GM19099 (cell line): Measurements from ENCODE around the gene EPHA2.

Source experiments
- POLR2A ChIP-seq: IDR thresholded peaks from 3 replicates; pipeline ENCODE4 v1.6.1; 2011; ENCODE audit warnings: low read depth; ENCODE audit not compliant: insufficient read length; ENCODE audit errors: extremely low read depth

EPHA2 gene

DNA sequence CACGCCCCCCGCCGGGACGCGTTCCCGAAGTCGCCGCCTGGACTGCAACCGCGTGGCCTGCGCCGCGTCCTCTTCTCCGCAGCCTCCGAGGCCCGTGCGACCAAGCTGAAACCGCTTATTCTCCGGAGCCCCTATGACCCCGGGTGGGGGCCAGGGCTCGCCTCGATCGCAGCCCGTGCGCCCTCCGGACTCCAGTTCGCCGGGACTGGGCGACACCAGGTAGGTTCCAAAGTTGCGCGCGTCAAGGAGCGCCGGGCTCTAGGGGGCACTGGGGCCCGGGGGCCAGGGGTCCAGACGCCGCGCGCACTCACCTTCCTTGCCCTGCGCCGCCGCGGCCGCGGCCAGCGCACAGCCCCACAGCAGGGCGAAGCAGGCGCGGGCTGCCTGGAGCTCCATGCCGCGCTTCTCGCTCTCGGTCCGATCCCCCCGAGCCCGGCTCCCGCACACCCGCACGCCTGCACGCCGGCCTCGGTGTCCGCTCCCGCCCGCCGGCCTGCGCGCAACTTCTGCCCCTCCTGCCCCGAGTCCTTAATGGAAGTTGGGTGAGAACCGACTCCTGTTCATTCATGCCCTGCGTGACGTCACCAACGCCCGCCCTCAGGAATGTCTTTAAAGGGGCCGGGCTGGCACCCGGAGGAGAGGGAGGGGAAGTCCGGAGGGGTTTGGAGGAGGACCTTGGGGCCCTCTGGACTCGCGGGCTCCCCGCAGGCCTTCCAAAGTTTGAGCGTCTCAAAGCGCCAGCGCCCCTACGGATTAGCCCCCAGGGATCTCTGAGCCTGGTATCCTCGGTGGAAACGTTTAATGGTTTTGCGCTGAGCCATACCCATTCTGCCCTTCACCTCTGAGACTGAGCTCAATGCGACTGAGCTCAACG lies at the start of gene EPHA2:
Gene EPHA2, minus strand, starts transcription at position 533 of the 874 bp plus-strand sequence. Its CDS starts 137 bp downstream, at position 396.
- TF ChIP-seq POLR2A: no peak

DNA sequence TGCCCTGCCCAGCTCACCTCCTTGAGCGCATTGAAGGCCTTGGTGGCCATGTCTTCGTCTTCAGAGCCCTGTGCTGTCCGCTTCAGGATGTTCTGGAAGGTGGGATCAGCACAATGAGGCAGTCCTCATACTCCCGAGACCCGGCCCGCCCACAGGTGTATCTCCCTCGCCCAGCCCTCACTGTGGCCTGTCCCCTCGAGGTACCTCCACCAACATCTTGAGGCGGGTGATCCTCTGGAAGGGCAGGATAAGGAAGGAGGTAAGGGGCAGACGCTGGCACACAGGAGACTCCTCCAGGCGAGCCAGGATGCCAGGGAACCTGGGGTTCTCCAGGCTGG lies 49.4 kb upstream of the EPHA2 start:
- no peak for TF ChIP-seq POLR2A

DNA sequence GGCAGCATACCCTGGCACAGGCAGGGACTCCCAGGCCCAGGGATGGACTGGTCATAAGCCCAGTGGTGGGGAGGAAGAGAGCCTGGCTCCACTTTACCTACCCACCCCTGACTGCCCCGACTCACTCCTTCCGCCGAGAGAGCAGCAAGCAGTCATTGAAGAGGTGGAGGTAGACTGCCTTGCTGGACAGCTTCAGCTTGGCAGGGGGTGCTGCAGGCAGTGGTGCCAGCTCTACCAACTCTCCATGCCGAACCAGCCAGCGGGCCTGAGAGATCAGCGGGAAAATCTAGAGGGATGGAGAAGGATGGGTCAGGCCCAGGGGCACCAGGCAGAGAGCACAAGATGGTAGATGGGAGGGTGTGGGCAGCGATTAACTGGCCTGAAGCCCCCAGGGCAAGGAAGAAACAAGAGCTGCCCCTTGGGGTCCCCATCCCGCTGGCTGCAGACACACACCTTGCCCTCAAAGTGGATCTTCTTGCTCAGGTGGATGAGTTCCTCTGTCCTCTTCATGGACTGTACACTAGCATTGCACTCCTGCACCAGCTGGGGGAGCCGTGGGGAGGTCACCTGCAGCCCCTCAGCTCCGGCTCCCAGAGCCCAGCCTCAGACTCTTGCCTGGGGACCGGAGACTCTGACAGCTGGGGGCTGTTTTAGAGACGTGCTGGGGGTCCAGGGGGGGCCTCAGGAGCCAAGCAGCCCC lies 48.9 kb upstream of the EPHA2 start:
- no peak for TF ChIP-seq POLR2A

- no peak for TF ChIP-seq POLR2A
Observed at GRCh38 chr1:16204216-16204615, 48.3 kb upstream of the EPHA2 start.

GRCh38 chr1:16203550-16203949 lies 47.7 kb upstream of the EPHA2 start:
- no peak for TF ChIP-seq POLR2A

DNA sequence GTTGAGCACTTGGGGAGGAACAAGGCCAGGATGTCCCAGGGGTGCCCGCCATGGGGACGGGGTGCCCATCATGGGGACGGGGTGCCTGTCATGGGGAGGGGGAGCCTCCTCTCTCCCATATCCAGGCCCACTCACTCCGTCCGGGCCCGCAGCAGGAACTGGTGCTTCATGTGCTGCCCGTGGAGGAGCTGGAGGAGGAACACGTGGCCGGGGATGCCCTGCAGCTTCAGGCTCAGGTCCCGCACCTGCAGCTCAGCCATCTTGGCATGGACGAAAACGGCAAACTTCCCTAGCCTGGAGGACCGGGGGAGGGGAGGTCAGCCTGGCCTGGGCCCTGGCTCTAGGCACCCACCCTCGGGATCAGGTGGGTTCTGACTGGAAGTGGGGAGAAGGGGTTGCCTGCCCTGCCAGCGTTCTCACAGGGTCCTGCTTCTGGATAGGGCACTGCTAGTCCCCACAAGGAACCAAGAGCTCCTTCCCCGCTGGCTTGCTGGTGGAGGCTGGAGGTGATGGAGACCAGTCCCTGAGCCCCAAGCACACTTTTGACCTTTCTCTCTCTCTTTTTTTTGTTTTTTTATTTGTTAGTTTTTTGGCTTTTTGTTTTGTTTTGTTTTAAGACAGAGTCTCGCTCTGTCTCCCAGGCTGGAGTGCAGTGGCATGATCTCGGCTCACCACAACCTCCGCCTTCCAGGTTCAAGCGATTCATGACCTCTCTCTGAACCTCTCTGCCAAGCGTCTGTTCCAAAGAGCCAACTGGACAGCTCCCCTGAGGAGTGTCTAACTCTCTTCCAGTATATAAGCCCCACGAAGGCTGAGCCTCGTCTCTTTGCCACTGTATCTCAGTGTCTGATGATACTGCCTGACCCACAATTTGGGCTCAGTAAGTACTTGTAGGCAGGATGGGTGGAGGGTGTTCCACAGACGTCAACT lies 46.7 kb upstream of the EPHA2 start:
- no peak for TF ChIP-seq POLR2A

DNA sequence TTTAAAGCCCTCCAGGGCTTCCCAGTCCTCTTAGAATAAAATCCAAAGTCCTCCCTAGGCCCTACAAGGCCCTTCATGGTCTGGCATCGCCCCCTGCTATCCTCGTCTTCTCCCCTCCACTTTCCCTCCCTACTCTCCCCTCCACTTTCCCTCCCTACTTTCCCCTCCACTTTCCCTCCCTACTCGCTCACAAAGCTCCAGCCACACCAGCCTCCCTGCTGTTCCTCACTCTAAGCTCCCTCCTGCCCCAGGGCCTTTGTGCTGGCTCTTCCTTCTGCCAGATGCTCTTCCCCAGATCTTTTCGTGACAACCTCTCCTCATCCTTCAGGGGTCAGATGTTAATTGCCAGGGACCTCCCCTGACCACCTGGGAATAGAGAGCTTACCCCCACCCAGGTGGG lies 43.8 kb upstream of the EPHA2 start:
- no peak for TF ChIP-seq POLR2A

DNA sequence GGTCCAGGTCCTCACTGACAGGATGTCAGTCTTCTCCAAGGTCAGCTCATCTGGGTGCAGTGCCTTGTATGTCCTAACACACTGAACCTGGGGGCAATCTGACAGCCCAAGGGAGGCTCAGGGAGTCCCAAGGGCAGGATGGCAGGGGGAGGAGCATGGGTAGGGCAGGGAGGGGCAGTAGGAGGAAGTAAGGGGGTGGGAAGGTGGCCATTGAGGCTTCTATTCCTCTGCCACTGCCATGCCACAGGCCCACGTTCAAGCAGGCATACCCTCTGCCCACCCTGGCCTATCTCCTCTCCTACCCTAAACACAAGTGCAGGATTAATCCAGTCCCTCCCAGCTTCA lies 43.3 kb upstream of the EPHA2 start:
- no peak for TF ChIP-seq POLR2A

DNA sequence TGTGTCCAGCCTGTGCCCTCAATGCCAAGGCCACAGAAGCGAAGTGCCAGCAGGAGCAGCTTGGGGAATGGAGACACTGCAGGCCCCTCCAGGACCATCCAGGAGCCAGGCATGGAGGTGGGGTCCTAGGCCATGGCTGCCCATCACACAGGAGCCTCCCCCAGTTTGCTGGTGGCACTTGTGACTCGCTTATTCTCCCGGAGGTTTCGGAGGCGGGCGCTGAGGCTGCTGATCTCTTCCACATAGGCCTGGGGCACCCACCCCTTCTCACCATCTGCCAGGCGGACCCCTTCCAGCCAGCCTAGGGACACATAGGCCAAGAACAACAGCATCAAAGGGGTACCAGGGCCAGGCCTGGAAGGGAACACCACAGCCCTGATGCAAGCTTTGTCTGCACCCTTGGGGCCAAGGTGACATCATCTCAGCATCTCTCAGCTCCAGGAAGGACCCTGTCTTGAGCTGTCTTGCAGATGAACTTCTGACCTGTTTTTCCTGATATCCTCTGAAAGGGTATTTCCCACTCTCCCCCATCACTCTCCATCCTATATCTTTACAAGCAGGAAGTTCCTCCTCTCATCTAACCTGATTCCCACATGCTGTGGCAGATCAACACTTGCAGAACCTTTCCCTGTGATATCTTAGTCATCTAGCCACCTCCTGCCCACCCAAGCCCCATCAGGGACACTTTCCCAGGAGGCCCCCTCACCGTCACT lies 42.7 kb upstream of the EPHA2 start:
- TF ChIP-seq POLR2A: no peak

DNA sequence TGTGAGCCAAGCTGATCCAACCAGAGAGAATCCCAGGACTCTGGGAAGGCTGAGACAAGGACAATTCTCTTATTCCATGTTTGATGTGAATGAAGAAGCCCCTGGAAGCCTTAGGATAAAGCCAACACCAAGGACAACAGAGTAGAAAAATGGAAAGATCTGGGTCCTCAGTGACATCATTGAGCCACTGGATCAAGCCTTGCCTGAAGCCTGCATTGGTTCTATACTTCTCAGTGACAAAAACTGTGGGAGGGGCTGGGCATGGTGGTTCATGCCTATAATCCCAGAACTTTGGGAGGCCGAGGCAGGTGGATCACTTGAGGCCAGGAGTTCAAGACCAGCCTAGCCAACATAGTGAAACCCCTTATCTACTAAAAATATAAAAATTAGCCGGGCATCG lies 41.0 kb upstream of the EPHA2 start:
- no peak for TF ChIP-seq POLR2A

- no peak for TF ChIP-seq POLR2A
Observed at GRCh38 chr1:16195518-16195905, 39.6 kb upstream of the EPHA2 start.

DNA sequence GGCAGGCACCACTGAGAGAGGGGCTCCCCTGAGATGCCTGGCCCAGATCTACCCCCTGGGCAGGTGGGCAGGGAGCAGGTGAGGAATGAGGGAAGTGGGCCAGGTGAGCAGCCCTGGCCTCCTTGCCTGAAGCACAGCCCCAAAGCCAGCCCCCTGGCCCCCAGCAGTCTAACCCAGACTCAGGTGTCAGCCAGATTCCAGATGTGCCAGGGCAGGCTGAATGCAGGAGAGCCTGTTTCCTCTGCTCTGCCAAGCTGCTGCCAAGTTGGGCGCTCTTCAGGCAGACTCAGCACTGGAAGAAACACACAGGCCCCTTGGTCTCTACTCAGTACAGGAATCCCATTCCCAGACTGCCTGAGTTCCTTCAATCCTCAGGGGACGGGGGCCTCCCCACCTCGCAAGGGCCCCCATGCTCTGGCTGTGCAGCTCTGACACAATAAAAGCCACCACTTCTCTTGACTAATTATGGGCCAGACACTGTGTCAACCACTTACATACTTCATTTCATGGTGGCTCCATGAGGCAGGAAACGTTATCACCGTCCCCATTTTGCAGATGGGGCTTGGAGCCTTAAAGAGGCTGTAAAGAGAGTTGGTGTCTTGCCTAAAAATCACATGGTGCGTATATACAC lies 36.2 kb upstream of the EPHA2 start:
- TF ChIP-seq POLR2A: no peak

DNA sequence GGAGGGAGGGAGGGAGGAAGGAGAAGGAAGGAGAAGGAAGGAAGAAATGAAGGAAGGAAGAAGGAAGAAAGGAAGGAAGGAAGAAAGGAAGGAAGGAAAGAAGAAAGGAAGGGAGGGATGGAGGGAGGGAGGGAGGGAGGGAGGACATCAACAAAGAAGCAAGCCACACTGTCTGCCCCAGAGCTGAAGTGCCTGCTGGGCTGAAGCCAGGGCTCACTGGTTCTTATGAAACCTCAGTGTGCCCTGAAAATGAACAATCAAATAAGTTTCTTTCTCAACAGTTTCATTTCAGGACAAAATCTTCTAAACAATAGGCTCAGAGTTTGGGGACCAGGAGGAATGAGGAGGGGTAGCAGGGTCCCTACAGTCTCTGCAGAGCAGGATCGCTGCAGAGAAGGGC lies 35.4 kb upstream of the EPHA2 start:
- no peak for TF ChIP-seq POLR2A

DNA sequence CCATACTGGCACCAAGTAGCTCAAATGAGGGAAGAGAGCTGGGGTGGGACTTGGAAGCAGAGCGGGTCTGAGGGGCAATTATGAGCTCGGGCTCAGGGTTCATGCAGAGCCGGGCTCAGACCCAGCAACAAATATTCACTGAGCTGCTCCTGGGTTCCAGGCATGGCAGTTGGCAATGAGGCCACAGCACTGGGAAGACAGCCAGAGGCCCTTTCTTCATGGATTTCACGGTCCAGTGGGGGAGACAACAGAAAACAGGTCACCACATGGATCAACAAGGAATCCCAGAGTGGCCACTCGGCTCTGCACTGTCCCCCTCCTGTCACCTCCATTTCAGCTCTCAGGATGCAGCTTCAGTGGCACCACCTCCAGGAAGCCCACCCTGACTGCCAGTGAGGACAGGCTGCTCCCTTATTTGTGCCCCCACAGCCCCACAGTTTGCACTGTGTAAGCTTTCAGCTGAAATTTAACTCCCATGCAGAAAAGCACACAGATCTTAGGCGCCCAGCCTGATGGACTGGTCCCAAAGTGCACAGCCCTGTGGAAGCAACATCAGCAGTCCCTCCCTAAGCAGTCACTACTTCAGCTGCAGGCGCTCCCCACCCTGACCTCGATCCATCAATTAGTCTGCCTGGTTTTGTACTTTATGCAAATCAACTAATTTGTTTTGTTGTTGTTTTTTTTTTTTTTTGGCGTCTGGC lies 34.2 kb upstream of the EPHA2 start:
- no peak for TF ChIP-seq POLR2A

DNA sequence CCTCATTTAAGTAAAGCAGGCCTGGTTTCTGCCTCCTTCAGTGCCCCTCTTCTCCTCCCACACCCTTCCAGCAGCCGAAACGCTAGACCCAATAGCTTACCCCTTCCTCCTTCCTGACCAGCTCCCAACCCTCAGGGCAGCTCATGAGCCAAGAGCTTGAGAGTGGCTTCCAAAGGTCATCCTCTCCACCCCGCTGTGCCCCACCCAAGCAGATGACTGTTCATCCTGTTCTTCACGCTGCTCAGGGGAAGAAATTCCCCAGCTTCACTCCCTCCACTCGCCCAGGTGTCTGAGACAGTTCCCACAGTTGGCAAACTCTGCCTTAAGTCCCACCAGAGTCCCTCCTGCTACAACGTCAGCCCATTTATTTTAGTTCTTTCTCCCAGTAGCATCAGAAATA lies 33.1 kb upstream of the EPHA2 start:
- no peak for TF ChIP-seq POLR2A
